HEK293 (cell line): ENCODE measurements around the gene ADSL.

Source experiments
- CTCF ChIA-PET: fragments of 350-600 bp; formaldehyde crosslinking; extraction: SDS; loops from one replicate; lab custom pipeline; 2021; ENCODE audit warnings: antibody characterized with exemption; lab: Yijun Ruan, JAX
- POLR2A ChIA-PET: fragments of 300-600 bp; formaldehyde crosslinking; extraction: SDS; loops from one replicate; lab custom pipeline; 2020; ENCODE audit warnings: antibody characterized with exemption, inconsistent platforms; lab: Yijun Ruan, JAX
- H3K27ac ChIP-seq: fragments of 200-500 bp; sonication (Bioruptor generic); 2 replicates; pipeline ENCODE4 v1.5.1; 2014; ENCODE audit warnings: low read depth, low read length, control low read depth, inconsistent platforms; ENCODE audit errors: extremely low read depth
- H3K36me3 ChIP-seq, 2 experiments: fragments of 200-500 bp in 1 of 2; sonication (Bioruptor generic) in 1 of 2; 1 replicate in 1 of 2; 2 replicates in 1 of 2; pipeline ENCODE4 v1.5.1; 2014 to 2017; ENCODE audit warnings: inconsistent platforms in 2 of 2, low read length in 2 of 2; ENCODE audit not compliant: control insufficient read depth in 2 of 2, insufficient read depth in 1 of 2
- H3K4me1 ChIP-seq: fragments of 200-500 bp; sonication (Bioruptor generic); 2 replicates; pipeline ENCODE4 v1.5.1; 2014; ENCODE audit warnings: mild to moderate bottlenecking, low read length, inconsistent platforms; ENCODE audit not compliant: control insufficient read depth, insufficient read depth
- H3K4me3 ChIP-seq: 2 replicates; pipeline ENCODE4 v1.5.1; 2011; ENCODE audit warnings: low read depth, mild to moderate bottlenecking, control low read depth, low read length, moderate library complexity
- H3K9me3 ChIP-seq: fragments of 200-500 bp; sonication (Bioruptor generic); 2 replicates; pipeline ENCODE4 v1.5.1; 2014; ENCODE audit warnings: low read depth, low read length, inconsistent platforms; ENCODE audit not compliant: control insufficient read depth, insufficient read depth
- GFI1B ChIP-seq: fragments of 450-650 bp; formaldehyde crosslinking; IDR thresholded peaks from 2 replicates; pipeline ENCODE4 v1.5.1; 2016; ENCODE audit warnings: missing biosample characterization, missing genetic modification characterization
- GLIS1 ChIP-seq: fragments of 450-650 bp; formaldehyde crosslinking; IDR thresholded peaks from 2 replicates; pipeline ENCODE4 v1.5.1; 2016; ENCODE audit warnings: missing biosample characterization, missing genetic modification characterization
- IKZF3 ChIP-seq: fragments of 450-650 bp; IDR thresholded peaks from 2 replicates; pipeline ENCODE4 v1.5.0; 2018; ENCODE audit warnings: missing biosample characterization, mild to moderate bottlenecking, missing genetic modification characterization, moderate library complexity
- KLF10 ChIP-seq: fragments of 450-650 bp; IDR thresholded peaks from 2 replicates; pipeline ENCODE4 v1.5.1; 2018; ENCODE audit warnings: missing biosample characterization, mild to moderate bottlenecking, missing genetic modification characterization
- KLF8 ChIP-seq: fragments of 450-650 bp; formaldehyde crosslinking; IDR thresholded peaks from 2 replicates; pipeline ENCODE4 v1.5.1; 2016; ENCODE audit warnings: missing biosample characterization, missing genetic modification characterization
- MYNN ChIP-seq: fragments of 450-650 bp; formaldehyde crosslinking; IDR thresholded peaks from 2 replicates; pipeline ENCODE4 v1.5.1; 2016; ENCODE audit warnings: missing biosample characterization, missing genetic modification characterization, borderline replicate concordance
- OSR2 ChIP-seq: fragments of 450-650 bp; formaldehyde crosslinking; IDR thresholded peaks from 2 replicates; pipeline ENCODE4 v1.5.1; 2016; ENCODE audit warnings: missing biosample characterization, missing genetic modification characterization
- SALL2 ChIP-seq: fragments of 450-650 bp; formaldehyde crosslinking; IDR thresholded peaks from 2 replicates; pipeline ENCODE4 v1.5.0; 2017; ENCODE audit warnings: missing biosample characterization, mild to moderate bottlenecking, missing genetic modification characterization, borderline replicate concordance
- TCF7L2 ChIP-seq: IDR thresholded peaks from 2 replicates; pipeline ENCODE4 v1.6.1; 2011; ENCODE audit warnings: low read depth, mild to moderate bottlenecking, inconsistent platforms, low read length, moderate library complexity, borderline replicate concordance
- ZFP69B ChIP-seq: fragments of 450-650 bp; formaldehyde crosslinking; IDR thresholded peaks from 2 replicates; pipeline ENCODE4 v1.5.1; 2016; ENCODE audit warnings: missing biosample characterization, missing genetic modification characterization
- ZNF10 ChIP-seq: fragments of 450-650 bp; formaldehyde crosslinking; IDR thresholded peaks from 2 replicates; pipeline ENCODE4 v1.5.1; 2017; ENCODE audit warnings: missing biosample characterization, missing genetic modification characterization
- ZNF121 ChIP-seq: fragments of 450-650 bp; formaldehyde crosslinking; IDR thresholded peaks from 2 replicates; pipeline ENCODE4 v1.5.1; 2016; ENCODE audit warnings: missing biosample characterization, missing genetic modification characterization
- ZNF146 ChIP-seq: fragments of 450-650 bp; formaldehyde crosslinking; IDR thresholded peaks from 2 replicates; pipeline ENCODE4 v1.5.1; 2016; ENCODE audit warnings: missing biosample characterization, missing genetic modification characterization
- ZNF302 ChIP-seq: fragments of 450-650 bp; formaldehyde crosslinking; IDR thresholded peaks from 2 replicates; pipeline ENCODE4 v1.5.1; 2016; ENCODE audit warnings: missing biosample characterization, missing genetic modification characterization, low read depth
- ZNF335 ChIP-seq: fragments of 450-650 bp; formaldehyde crosslinking; conservative IDR thresholded peaks from 2 replicates; pipeline ENCODE4 v1.5.1; 2016; ENCODE audit warnings: missing biosample characterization, missing genetic modification characterization
- ZNF37A ChIP-seq: fragments of 450-650 bp; IDR thresholded peaks from 2 replicates; pipeline ENCODE4 v1.5.1; 2018; ENCODE audit warnings: missing biosample characterization, missing genetic modification characterization
- ZNF391 ChIP-seq: fragments of 450-650 bp; formaldehyde crosslinking; IDR thresholded peaks from 2 replicates; pipeline ENCODE4 v1.5.1; 2016; ENCODE audit warnings: low read depth, missing biosample characterization, missing genetic modification characterization, borderline replicate concordance
- ZNF416 ChIP-seq: fragments of 450-650 bp; formaldehyde crosslinking; IDR thresholded peaks from 2 replicates; pipeline ENCODE4 v1.5.1; 2016; ENCODE audit warnings: missing biosample characterization, missing genetic modification characterization
- ZNF48 ChIP-seq: fragments of 450-650 bp; formaldehyde crosslinking; IDR thresholded peaks from 2 replicates; pipeline ENCODE4 v1.5.1; 2016; ENCODE audit warnings: missing biosample characterization, missing genetic modification characterization
- ZNF529 ChIP-seq: fragments of 450-650 bp; formaldehyde crosslinking; IDR thresholded peaks from 2 replicates; pipeline ENCODE4 v1.5.1; 2017; ENCODE audit warnings: missing genetic modification characterization, missing biosample characterization; ENCODE audit not compliant: insufficient replicate concordance
- ZNF600 ChIP-seq: fragments of 450-650 bp; formaldehyde crosslinking; IDR thresholded peaks from 2 replicates; pipeline ENCODE4 v1.5.1; 2016; ENCODE audit warnings: missing biosample characterization, missing genetic modification characterization
- ZNF623 ChIP-seq: fragments of 450-650 bp; formaldehyde crosslinking; IDR thresholded peaks from 2 replicates; pipeline ENCODE4 v1.5.1; 2016; ENCODE audit warnings: missing biosample characterization, missing genetic modification characterization
- ZNF660 ChIP-seq: fragments of 450-650 bp; IDR thresholded peaks from 2 replicates; pipeline ENCODE4 v1.5.1; 2018; ENCODE audit warnings: missing biosample characterization, mild to moderate bottlenecking, missing genetic modification characterization
- ZNF792 ChIP-seq: fragments of 450-650 bp; formaldehyde crosslinking; IDR thresholded peaks from 2 replicates; pipeline ENCODE4 v1.5.1; 2016; ENCODE audit warnings: missing biosample characterization, missing genetic modification characterization
- ZSCAN16 ChIP-seq: fragments of 450-650 bp; formaldehyde crosslinking; IDR thresholded peaks from 2 replicates; pipeline ENCODE4 v1.5.1; 2016; ENCODE audit warnings: missing biosample characterization, missing genetic modification characterization
- TF ChIP-seq, protein P1 (sequence below): fragments of 450-650 bp; IDR thresholded peaks from 2 replicates; pipeline ENCODE4 v1.5.1; 2018; ENCODE audit warnings: missing biosample characterization, missing genetic modification characterization
- TF ChIP-seq, protein P2 (sequence below): fragments of 450-650 bp; formaldehyde crosslinking; IDR thresholded peaks from 2 replicates; pipeline ENCODE4 v1.5.0; 2017; ENCODE audit warnings: missing biosample characterization, missing genetic modification characterization, borderline replicate concordance
- TF ChIP-seq, protein P3 (sequence below): fragments of 450-650 bp; formaldehyde crosslinking; optimal IDR thresholded peaks from 2 replicates; pipeline ENCODE3; 2016; ENCODE audit warnings: missing biosample characterization, mild to moderate bottlenecking, missing genetic modification characterization

ADSL gene

DNA sequence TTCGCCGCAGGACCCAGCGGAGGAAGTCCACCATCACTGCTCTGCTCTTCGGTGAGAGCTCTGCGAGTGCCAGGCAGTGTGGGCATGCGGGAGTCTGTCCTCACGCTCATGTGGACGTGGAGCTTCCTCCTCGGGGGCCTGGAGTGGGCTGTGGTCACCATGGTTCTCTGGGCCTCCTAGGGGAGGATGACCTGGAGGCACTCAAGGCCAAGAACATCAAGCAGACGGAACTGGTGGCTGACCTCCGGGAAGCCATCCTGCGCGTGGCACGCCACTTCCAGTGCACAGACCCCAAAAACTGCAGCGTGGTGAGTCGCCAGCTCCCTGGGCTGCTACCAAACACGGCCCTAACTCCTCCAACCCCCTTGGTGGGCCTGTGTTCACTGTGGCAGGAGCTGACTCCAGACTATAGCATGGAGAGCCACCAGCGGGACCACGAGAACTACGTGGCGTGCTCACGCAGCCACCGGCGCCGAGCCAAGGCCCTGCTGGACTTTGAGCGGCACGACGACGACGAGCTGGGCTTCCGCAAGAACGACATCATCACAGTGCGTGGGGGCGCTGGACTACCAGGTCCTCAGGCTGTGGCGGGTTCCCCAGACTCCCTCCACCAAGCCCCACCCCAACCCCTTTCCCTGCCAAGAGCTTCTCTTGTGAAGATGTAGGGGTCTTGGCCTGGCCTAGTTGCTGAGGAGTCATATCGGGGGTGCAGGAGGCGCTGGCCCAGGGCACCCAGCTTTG lies 60.9 kb downstream of the ADSL start:
- ChIA-PET CTCF (interaction anchor here (0.6 to 1.0 kb wide), 4 partner anchors 8 to 73 kb away, joined by 3 to 4 read pairs (median 3); no protein-coding TSS in a partner anchor), POLR2A (interaction anchor here (0.5 kb wide), 1 partner anchor 101 kb away, joined by 4 read pairs; no protein-coding TSS in a partner anchor)
- Histone ChIP-seq H3K4me1 (no peaks in the 10 kb centered on the region), H3K9me3 (no peaks in the 10 kb centered on the region), H3K4me3 (no peak overlapping the region), H3K27ac (no peak overlapping the region), H3K36me3 (peaks cover 14 to 99% of the 10 kb centered on the region in 2 experiments; a peak in 2 of 3 replicates)
- TF ChIP-seq ZNF121 (tag by site-specific recombination) = no peak
- no peak for TF ChIP-seq GLIS1
- TF ChIP-seq KLF8 (tag by site-specific recombination) = no peak
- no peak for TF ChIP-seq ZNF37A
- TF ChIP-seq ZNF335 (tag by site-specific recombination) = no peak
- TF ChIP-seq ZNF529 (tag by site-specific recombination) = no peak
- no peak for TF ChIP-seq ZNF391 (tag by site-specific recombination)
- no peak for TF ChIP-seq ZNF10
- no peak for TF ChIP-seq IKZF3
- TF ChIP-seq TCF7L2 = no peak
- TF ChIP-seq ZNF660 (tag by site-specific recombination) = no peak
- no peak for TF ChIP-seq OSR2 (tag by site-specific recombination)
- no peak for TF ChIP-seq ZNF146 (tag by site-specific recombination)
- TF ChIP-seq MYNN (tag by site-specific recombination) = no peak
- no peak for TF ChIP-seq ZNF600
- no peak for TF ChIP-seq ZSCAN16 (tag by site-specific recombination)
- no peak for TF ChIP-seq ZFP69B (tag by site-specific recombination)
- TF ChIP-seq ZNF48 (tag by site-specific recombination) = no peak
- no peak for TF ChIP-seq ZNF416
- TF ChIP-seq GFI1B (tag by site-specific recombination) = no peak

DNA sequence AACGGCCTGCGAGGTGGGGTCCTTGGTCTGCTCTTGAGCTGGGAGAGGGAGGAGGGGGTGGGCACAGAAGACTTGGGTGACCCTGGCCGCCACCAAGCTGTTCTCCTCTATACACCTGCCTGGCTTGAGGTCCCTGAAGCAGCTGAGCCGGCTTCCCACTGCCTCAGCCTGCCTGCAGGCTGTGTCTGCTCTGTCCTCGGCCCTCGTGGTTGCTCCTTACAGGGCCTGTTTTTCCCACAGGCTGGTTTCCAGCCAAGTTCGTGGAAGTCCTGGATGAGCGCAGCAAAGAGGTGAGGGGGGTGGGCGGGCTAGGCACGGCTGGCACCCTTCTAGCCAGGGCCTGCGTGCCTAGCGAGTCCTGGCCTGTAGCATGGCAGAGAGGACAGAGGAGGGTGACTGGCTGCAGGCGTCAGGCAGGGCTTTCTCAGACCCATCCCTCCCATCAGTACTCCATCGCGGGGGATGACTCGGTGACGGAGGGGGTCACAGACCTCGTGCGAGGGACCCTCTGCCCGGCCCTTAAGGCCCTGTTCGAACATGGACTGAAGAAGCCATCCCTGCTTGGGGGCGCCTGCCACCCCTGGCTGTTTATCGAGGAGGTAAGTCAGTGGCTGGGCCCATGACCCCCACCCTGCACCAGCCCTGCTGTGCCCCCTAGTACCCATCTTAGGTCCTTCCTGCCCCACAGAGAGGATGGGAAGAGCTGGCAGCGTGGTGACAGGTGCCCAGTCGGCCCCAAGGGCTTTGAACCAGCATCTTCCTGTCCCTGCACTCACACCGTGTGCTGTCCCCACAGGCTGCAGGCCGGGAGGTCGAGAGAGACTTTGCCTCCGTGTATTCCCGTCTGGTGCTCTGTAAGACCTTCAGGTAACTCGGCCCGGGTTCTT lies 61.8 kb downstream of the ADSL start:
- Histone ChIP-seq H3K27ac (no peak overlapping the region), H3K9me3 (no peaks in the 10 kb centered on the region), H3K36me3 (peaks cover 6 to 96% of the 10 kb centered on the region in 2 experiments; a peak in 2 of 3 replicates), H3K4me1 (no peaks in the 10 kb centered on the region), H3K4me3 (no peak overlapping the region)
- POLR2A ChIA-PET = interaction anchor here (0.5 kb wide), 1 partner anchor 102 kb away, joined by 4 read pairs; no protein-coding TSS in a partner anchor
- CTCF ChIA-PET = interaction anchor here (0.7 to 1.0 kb wide), 3 partner anchors 9 to 28 kb away, joined by 3 to 4 read pairs (median 3); no protein-coding TSS in a partner anchor
- TF ChIP-seq, protein P1, sequence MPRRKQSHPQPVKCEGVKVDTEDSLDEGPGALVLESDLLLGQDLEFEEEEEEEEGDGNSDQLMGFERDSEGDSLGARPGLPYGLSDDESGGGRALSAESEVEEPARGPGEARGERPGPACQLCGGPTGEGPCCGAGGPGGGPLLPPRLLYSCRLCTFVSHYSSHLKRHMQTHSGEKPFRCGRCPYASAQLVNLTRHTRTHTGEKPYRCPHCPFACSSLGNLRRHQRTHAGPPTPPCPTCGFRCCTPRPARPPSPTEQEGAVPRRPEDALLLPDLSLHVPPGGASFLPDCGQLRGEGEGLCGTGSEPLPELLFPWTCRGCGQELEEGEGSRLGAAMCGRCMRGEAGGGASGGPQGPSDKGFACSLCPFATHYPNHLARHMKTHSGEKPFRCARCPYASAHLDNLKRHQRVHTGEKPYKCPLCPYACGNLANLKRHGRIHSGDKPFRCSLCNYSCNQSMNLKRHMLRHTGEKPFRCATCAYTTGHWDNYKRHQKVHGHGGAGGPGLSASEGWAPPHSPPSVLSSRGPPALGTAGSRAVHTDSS (tag by site-specific recombination) = no peak
- TF ChIP-seq ZNF302 (tag by site-specific recombination) = no peak
- no peak for TF ChIP-seq ZNF623
- TF ChIP-seq, protein P2, sequence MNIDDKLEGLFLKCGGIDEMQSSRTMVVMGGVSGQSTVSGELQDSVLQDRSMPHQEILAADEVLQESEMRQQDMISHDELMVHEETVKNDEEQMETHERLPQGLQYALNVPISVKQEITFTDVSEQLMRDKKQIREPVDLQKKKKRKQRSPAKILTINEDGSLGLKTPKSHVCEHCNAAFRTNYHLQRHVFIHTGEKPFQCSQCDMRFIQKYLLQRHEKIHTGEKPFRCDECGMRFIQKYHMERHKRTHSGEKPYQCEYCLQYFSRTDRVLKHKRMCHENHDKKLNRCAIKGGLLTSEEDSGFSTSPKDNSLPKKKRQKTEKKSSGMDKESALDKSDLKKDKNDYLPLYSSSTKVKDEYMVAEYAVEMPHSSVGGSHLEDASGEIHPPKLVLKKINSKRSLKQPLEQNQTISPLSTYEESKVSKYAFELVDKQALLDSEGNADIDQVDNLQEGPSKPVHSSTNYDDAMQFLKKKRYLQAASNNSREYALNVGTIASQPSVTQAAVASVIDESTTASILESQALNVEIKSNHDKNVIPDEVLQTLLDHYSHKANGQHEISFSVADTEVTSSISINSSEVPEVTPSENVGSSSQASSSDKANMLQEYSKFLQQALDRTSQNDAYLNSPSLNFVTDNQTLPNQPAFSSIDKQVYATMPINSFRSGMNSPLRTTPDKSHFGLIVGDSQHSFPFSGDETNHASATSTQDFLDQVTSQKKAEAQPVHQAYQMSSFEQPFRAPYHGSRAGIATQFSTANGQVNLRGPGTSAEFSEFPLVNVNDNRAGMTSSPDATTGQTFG (tag by site-specific recombination) = no peak
- TF ChIP-seq SALL2 (tag by site-specific recombination) = no peak
- no peak for TF ChIP-seq ZNF792 (tag by site-specific recombination)
- TF ChIP-seq KLF10 (tag by site-specific recombination) = no peak
- TF ChIP-seq, protein P3, sequence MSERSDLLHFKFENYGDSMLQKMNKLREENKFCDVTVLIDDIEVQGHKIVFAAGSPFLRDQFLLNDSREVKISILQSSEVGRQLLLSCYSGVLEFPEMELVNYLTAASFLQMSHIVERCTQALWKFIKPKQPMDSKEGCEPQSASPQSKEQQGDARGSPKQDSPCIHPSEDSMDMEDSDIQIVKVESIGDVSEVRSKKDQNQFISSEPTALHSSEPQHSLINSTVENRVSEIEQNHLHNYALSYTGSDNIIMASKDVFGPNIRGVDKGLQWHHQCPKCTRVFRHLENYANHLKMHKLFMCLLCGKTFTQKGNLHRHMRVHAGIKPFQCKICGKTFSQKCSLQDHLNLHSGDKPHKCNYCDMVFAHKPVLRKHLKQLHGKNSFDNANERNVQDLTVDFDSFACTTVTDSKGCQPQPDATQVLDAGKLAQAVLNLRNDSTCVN (tag by site-specific recombination) = no peak
